ENCODE results near the gene TMEM272.
A peak's percentile ranks its signal among the peaks of the same experiment; 100 is the strongest.

TMEM272 gene

GRCh38 chr13:51776179-51776578, 68.8 kb downstream of the TMEM272 start:
- DNase-seq = no peak

- DNase-seq = peak in 1 of 2 donors; percentile 7
These were observed 71.5 kb downstream of the TMEM272 start for GRCh38 chr13:51773515-51773914.

- DNase-seq = no peak
These were observed 72.2 kb downstream of the TMEM272 start for GRCh38 chr13:51772781-51773180.

GRCh38 chr13:51772105-51772455, 72.9 kb downstream of the TMEM272 start:
- DNase-seq = no peak

DNA sequence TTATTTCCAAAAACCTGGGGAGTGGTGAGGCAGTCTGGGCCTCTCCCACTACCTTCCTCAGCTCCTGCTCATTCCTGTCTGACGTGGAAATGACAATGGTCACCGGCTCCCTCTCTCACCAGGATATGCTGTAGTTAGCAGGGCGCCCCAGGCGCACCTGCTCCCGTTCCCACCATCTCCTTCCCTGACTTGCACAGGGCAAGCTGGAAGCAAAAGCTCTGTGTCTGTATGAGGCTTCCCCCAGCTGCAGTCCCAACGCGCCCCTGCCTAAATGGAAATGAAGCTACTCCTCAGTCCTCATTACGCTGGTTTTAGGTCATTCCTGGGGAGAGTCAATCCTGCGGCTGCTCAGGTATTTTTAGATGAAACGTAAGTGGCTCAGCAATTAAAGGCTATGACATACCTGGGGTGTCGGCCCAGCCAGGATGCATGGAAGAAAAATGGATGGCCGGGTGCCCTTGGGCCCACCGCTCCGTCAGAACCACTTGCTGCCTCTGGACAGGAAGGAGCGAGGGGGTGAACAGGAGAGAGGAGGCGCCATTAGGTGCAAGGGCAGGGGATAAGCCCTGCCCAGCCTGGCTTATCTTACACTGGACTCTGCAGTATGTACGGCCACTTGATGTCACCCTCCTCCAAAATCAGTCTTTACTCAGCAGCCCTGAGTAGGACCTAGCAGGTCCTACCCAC, 73.4 kb downstream of the TMEM272 start:
- DNase-seq = no peak

GRCh38 chr13:51770681-51771417, 74.1 kb downstream of the TMEM272 start:
- DNase-seq = no peak

DNA sequence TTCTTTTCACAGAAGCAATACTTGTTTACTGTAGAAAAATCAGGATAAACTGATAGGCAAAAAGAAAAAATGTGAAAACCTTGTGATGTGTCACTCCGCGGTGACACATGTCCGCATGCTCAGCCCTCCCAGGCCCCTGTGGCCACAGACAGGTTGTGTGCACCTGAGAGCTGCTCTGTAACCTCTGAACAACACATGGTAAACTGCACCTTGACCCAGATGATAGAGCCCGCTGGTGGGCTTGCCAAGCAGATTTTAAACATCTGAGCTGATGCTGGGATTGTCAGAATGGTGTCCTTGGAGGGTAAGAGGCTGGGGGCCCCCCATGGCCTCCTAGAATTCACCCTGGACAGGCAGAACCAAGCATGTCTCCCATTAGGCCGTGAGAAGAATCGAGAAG, 74.8 kb downstream of the TMEM272 start:
- no peak for DNase-seq

GRCh38 chr13:51769455-51770127, 75.4 kb downstream of the TMEM272 start:
- DNase-seq = no peak

- no peak for DNase-seq
These were observed 76.0 kb downstream of the TMEM272 start for GRCh38 chr13:51768976-51769375.

- DNase-seq = no peak
These were observed 76.5 kb downstream of the TMEM272 start for GRCh38 chr13:51768378-51768921.

DNA sequence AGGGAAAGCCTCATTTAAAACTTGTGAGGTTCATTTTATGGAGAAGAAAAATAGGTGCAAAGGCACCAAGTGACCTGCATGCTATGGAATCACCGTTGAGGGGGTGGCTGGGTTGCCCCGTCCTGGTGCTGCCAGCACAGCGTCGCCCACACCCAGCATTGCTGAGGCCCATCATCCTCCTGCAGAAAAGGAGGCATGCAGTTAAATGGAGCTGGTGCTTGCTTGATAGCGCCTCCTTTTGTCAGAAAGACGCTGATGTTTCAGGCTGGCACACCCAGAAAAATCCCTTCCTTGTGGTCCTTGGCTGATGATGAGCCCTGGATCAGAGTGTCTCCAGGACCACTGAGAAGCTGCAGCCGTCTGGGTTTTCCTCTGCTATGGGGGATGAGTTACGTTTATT, 77.9 kb downstream of the TMEM272 start:
- DNase-seq = no peak

DNA sequence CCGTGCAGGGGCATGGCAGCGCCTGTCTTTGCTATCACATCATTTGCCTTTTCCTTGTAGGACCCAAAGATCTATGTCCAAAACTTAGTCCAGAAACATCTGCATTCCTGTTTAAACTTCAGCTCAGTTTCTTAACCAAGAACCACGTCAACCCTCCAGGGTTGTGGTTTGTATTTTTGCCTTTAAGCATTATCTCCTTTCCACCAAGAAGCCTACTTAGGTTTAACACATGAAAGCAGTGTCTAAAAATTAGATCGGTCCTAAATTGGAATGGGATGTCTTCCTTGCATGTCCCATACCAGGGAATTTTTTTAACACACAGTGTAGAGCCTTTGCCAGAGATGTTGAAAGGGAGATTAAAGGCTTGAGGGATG, 79.8 kb downstream of the TMEM272 start:
- DNase-seq = no peak

DNA sequence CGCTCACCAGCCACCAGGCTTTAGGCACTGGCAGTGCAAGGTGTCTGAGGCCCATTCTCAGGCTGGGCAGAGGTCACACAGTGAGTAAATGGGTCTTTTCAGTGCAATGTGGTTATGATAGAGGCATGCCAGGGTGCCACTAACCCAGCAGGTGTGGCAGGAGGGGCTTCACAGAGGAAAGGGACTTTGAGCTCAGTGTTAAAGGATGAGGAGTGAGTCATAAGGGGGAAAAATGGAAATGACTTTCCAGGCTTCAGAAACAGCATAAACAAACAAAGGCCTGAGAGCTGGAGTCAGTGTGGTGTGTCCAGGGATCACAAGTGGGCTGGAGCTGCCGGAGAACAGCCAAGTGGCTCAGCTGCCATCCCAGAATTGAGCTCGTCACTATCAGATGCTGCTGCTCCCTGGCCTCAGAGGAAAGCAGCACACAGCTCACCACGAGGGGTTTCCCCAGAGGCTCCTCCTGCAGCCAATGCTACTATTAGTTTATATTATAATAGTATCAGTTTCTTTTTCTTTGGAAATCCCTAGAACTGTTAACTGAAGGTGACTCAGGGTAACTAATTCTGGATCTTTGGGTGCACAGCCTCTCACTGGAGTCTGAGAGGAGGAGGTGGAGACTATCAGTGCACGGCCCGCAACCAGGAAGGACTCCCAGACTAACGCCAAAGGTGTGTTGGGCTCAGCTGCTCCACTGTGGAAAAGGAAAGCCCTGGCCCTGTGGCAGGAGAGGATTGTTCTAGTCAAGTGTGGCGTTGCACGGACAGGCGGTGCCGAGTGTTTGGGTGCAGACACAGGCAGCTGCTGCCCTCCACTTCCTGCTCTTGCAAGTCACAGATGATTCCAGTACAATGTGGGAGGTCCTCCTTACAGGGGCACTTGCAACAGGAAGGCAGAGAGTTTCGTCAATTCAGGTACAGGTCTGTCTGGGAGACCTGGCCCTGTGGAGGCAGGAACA, 80.5 kb downstream of the TMEM272 start:
- DNase-seq = peak; percentile 71 to 74

DNA sequence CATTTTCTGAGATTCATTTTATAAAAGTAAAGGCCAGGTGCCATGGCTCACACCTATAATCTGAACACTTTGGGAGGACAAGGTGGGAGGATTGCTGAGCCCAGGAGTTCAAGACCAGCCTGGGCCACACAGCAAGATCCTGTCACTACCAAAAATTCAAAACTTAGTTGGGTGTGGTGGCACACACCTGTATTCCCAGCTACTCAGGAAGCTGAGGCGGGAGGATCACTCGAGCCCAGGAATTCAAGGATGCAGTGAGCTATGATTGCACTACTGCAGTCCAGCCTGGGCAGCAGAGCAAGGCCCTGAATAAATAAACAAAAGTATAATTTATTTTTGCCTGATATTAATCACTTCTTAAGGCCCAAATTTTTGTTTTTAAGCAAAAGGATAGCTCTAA, 81.5 kb downstream of the TMEM272 start:
- DNase-seq = no peak
